Smooth muscle cell (in vitro differentiated cells): ENCODE measurements around the gene SRD5A3. TPM values are rescaled to one million over a fixed set of nuclear protein-coding genes. Genes with fewer than 3 reads are reported as not detected.
A peak's percentile ranks its signal among the peaks of the same experiment; 100 is the strongest.

ENCODE experiments used
- DNase-seq: peaks from one replicate; lab custom pipeline; 2025; ENCODE audit not compliant: unreplicated experiment; lab: John Stamatoyannopoulos, UW
- H2AFZ ChIP-seq: fragments of 200-600 bp; sonication (generic); 2 replicates; pipeline ENCODE4 v1.6.0; 2016; ENCODE audit warnings: antibody characterized with exemption, low read depth, mild to moderate bottlenecking
- H3F3A ChIP-seq: fragments of 200-600 bp; sonication (generic); 2 replicates; pipeline ENCODE4 v1.6.0; 2017; ENCODE audit warnings: antibody characterized with exemption, low read depth
- H3K27ac ChIP-seq: fragments of 200-600 bp; sonication (generic); 2 replicates; pipeline ENCODE4 v1.5.1; 2016; ENCODE audit warnings: low read depth, mild to moderate bottlenecking
- H3K27me3 ChIP-seq: fragments of 200-600 bp; sonication (generic); 2 replicates; pipeline ENCODE4 v1.6.1; 2016; ENCODE audit warnings: low read depth, mild to moderate bottlenecking
- H3K36me3 ChIP-seq: fragments of 200-600 bp; sonication (generic); 2 replicates; pipeline ENCODE4 v1.5.1; 2016; ENCODE audit warnings: low read depth
- H3K4me1 ChIP-seq: fragments of 200-600 bp; sonication (generic); 2 replicates; pipeline ENCODE4 v1.5.1; 2016; ENCODE audit warnings: low read depth
- H3K4me2 ChIP-seq: fragments of 200-600 bp; sonication (generic); 2 replicates; pipeline ENCODE4 v1.6.0; 2016; ENCODE audit warnings: mild to moderate bottlenecking
- H3K4me3 ChIP-seq: fragments of 200-600 bp; sonication (generic); 2 replicates; pipeline ENCODE4 v1.5.1; 2016; ENCODE audit warnings: mild to moderate bottlenecking
- H3K79me2 ChIP-seq: fragments of 200-600 bp; sonication (generic); 2 replicates; pipeline ENCODE4 v1.6.0; 2016; ENCODE audit warnings: low read depth, mild to moderate bottlenecking
- H3K9ac ChIP-seq: fragments of 200-600 bp; sonication (generic); 2 replicates; pipeline ENCODE4 v1.6.0; 2016; ENCODE audit warnings: low read depth
- H3K9me3 ChIP-seq: fragments of 200-600 bp; sonication (generic); replicated peaks from 2 replicates; pipeline ENCODE4 v1.5.1; 2016; ENCODE audit warnings: low read depth
- H4K20me1 ChIP-seq: fragments of 200-600 bp; sonication (generic); 2 replicates; pipeline ENCODE4 v1.6.0; 2016; ENCODE audit warnings: low read depth
- CTCF ChIP-seq: fragments of 200-600 bp; sonication (generic); IDR thresholded peaks from 2 replicates; pipeline ENCODE4 v1.5.1; 2017; ENCODE audit warnings: borderline replicate concordance, mild to moderate bottlenecking, antibody characterized with exemption; ENCODE audit not compliant: insufficient read depth, poor library complexity, severe bottlenecking
- WGBS: methylation state at CpG from one replicate; pipeline ENCODE4 v1.1.7; 2016; ENCODE audit warnings: low lambda C conversion rate; 5-methylcytosine and 5-hydroxymethylcytosine counted together
- polyA plus RNA-seq: library from polyadenylated mRNA; unstranded; fragments of >200 nt; fragmentation: Nextera tagmentation; extraction: Ambion mirVana; gene quantifications from 2 replicates; pipeline ENCODE4 v1.2.1, GENCODE V29; 2016
- total RNA-seq: library from RNA; depleted of rRNA; stranded (reverse); fragments of >200 nt; gene quantifications from 2 replicates; pipeline ENCODE4 v1.2.3, GENCODE V29; 2014

The SRD5A3 gene
- total and polyA plus RNA-seq, 2 experiments from 2014 or later = 18.1 to 37.3 TPM

- Histone ChIP-seq H3K36me3 (peaks cover 4% of the 10 kb centered on the region), H3K27me3 (no peaks in the 10 kb centered on the region), H3K4me1 (peaks cover 27% of the 10 kb centered on the region), H4K20me1 (peaks cover 62% of the 10 kb centered on the region), H2AFZ (no peak overlapping the region), H3K9ac (peak overlapping the region; percentile 94), H3K27ac (peak overlapping the region; percentile 96), H3K4me2 (peak overlapping the region; percentile 97), H3F3A (peaks cover 27% of the 10 kb centered on the region), H3K9me3 (no peaks in the 10 kb centered on the region), H3K4me3 (peak overlapping the region; percentile 92), H3K79me2 (peaks cover 66% of the 10 kb centered on the region)
- no peak for TF ChIP-seq CTCF
- WGBS = 5% methylated on average over 15 of the region's 15 CpGs
- DNase-seq = no peak
These were observed 51.7 kb downstream of the SRD5A3 start for GRCh38 chr4:55397520-55398321.

GRCh38 chr4:55398461-55398860, 52.4 kb downstream of the SRD5A3 start:
- H3K9ac ChIP-seq = peak overlapping the region; percentile 94
- H3K4me2 ChIP-seq = peak overlapping the region; percentile 97
- H3K9me3 ChIP-seq = no peaks in the 10 kb centered on the region
- H3K27me3 ChIP-seq = no peaks in the 10 kb centered on the region
- peaks cover 69% of the 10 kb centered on the region for H4K20me1 ChIP-seq
- no peak for TF ChIP-seq CTCF
- peak overlapping the region; percentile 92 for H3K4me3 ChIP-seq
- 8% methylated on average over 1 of the region's 1 CpG for WGBS
- H3F3A ChIP-seq = peaks cover 27% of the 10 kb centered on the region
- no peak overlapping the region for H2AFZ ChIP-seq
- H3K4me1 ChIP-seq = peaks cover 27% of the 10 kb centered on the region
- peak overlapping the region; percentile 96 for H3K27ac ChIP-seq
- H3K79me2 ChIP-seq = peaks cover 74% of the 10 kb centered on the region
- no peak for DNase-seq
- peaks cover 4% of the 10 kb centered on the region for H3K36me3 ChIP-seq

- Histone ChIP-seq H3K79me2 (peaks cover 79% of the 10 kb centered on the region), H3K9ac (peak overlapping the region; percentile 94), H3K36me3 (peaks cover 4% of the 10 kb centered on the region), H4K20me1 (peaks cover 74% of the 10 kb centered on the region), H3K4me2 (peak overlapping the region; percentile 97), H3K27me3 (no peaks in the 10 kb centered on the region), H3K9me3 (no peaks in the 10 kb centered on the region), H3F3A (peaks cover 27% of the 10 kb centered on the region), H3K27ac (peak overlapping the region; percentile 96), H3K4me3 (peak overlapping the region; percentile 92), H2AFZ (no peak overlapping the region), H3K4me1 (peaks cover 27% of the 10 kb centered on the region)
- no peak for TF ChIP-seq CTCF
- WGBS = 42% methylated on average over 3 of the region's 3 CpGs
- DNase-seq = no peak
These were observed 52.9 kb downstream of the SRD5A3 start for GRCh38 chr4:55398966-55399365.
